ENCODE results near the gene ADPRHL1.

The ADPRHL1 gene

DNA sequence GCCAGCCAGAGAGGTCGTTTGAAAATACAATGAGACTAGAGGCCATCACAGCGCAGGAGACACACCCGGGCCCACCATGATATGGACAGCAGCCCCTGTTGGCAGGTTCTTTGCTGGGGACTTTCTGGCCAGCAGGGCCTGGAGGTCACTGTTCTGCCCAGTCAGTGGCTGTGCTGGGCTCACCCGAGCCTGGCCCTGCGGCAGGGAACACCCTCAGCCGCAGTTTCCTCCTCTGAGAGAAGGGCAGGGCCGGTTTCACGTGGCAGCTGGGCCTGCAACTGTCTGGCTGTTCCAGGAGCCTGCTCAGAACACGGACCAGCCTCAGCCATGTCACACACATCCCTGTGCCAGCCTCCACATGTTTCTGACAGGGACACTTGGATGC, 39.4 kb downstream of the ADPRHL1 start:
- Histone ChIP-seq H3K36me3 (ENCODE audit: control insufficient read depth, insufficient read depth, low read length) (no peaks in the 10 kb centered on the region), H3K9ac (ENCODE audit: low read depth, low read length) (no peak overlapping the region), H3K4me3 (ENCODE audit: low read depth, low read length) (no peak overlapping the region), H3K27ac (ENCODE audit: low read depth, low read length) (no peak overlapping the region), H3K4me1 (ENCODE audit: control insufficient read depth, insufficient read depth, low read length) (no peaks in the 10 kb centered on the region), H3K9me3 (ENCODE audit: control insufficient read depth, insufficient read depth, low read length) (no peaks in the 10 kb centered on the region), H3K27me3 (ENCODE audit: control insufficient read depth, insufficient read depth, low read length) (no peaks in the 10 kb centered on the region)

DNA sequence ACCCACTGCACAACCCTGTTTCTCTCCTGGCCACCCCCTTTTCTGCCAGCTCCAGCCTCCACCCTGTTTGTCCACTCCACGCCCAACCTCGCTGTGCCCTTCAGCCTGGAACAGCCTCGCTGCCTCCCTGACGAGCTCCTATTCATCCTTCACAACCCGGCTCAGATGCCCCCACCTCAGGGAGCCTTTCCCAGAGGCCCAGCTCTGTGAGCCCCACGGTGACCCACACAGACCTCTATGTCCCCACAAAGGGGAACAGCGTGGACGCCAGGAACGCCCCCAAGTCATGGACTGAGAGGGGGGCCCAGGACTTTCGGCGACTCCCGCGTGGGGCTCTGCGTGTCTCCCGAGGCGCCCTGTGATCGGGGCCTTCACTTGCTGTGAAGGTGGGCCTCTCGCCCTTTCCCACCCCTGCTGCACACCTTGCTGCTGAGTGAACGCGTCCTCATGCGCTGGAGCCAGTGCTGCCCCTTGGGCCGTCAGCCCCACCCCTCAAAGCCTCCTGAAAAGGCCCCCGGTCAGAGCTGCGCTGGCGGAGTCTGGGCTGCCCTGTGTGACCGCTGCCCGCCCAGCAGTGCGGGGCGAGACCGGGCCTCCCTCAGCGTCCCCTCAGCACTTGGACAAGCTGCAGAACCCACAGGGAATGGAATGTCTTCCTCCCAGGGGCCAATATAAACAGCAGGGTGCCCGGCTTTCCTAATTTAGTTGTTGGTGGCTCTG, 40.0 kb downstream of the ADPRHL1 start:
- Histone ChIP-seq H3K9ac (ENCODE audit: low read depth, low read length) (no peak overlapping the region), H3K27me3 (ENCODE audit: control insufficient read depth, insufficient read depth, low read length) (no peaks in the 10 kb centered on the region), H3K9me3 (ENCODE audit: control insufficient read depth, insufficient read depth, low read length) (no peaks in the 10 kb centered on the region), H3K36me3 (ENCODE audit: control insufficient read depth, insufficient read depth, low read length) (no peaks in the 10 kb centered on the region), H3K4me3 (ENCODE audit: low read depth, low read length) (no peak overlapping the region), H3K27ac (ENCODE audit: low read depth, low read length) (no peak overlapping the region), H3K4me1 (ENCODE audit: control insufficient read depth, insufficient read depth, low read length) (no peaks in the 10 kb centered on the region)

DNA sequence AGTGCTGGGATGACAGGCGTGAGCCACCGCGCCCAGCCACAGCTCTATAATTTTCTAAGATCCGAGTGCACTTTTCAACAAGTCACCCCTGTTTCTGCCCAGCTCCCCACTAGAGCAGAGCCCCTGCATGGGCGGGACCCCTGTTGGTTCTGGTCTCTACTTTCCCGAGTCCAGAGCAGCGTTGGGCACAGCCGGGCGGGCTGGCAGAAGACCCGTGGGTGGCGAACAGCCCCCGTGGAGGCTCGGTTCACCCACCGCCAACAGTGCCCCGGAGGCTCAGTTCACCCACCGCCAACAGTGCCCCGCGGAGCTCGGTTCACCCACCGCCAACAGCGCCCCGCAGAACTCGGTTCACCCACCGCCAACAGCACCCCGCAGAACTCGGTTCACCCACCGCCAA, 40.8 kb downstream of the ADPRHL1 start:
- Histone ChIP-seq H3K27ac (ENCODE audit: low read depth, low read length) (no peak overlapping the region), H3K9me3 (ENCODE audit: control insufficient read depth, insufficient read depth, low read length) (no peaks in the 10 kb centered on the region), H3K36me3 (ENCODE audit: control insufficient read depth, insufficient read depth, low read length) (no peaks in the 10 kb centered on the region), H3K9ac (ENCODE audit: low read depth, low read length) (no peak overlapping the region), H3K27me3 (ENCODE audit: control insufficient read depth, insufficient read depth, low read length) (no peaks in the 10 kb centered on the region), H3K4me1 (ENCODE audit: control insufficient read depth, insufficient read depth, low read length) (no peaks in the 10 kb centered on the region), H3K4me3 (ENCODE audit: low read depth, low read length) (no peak overlapping the region)

DNA sequence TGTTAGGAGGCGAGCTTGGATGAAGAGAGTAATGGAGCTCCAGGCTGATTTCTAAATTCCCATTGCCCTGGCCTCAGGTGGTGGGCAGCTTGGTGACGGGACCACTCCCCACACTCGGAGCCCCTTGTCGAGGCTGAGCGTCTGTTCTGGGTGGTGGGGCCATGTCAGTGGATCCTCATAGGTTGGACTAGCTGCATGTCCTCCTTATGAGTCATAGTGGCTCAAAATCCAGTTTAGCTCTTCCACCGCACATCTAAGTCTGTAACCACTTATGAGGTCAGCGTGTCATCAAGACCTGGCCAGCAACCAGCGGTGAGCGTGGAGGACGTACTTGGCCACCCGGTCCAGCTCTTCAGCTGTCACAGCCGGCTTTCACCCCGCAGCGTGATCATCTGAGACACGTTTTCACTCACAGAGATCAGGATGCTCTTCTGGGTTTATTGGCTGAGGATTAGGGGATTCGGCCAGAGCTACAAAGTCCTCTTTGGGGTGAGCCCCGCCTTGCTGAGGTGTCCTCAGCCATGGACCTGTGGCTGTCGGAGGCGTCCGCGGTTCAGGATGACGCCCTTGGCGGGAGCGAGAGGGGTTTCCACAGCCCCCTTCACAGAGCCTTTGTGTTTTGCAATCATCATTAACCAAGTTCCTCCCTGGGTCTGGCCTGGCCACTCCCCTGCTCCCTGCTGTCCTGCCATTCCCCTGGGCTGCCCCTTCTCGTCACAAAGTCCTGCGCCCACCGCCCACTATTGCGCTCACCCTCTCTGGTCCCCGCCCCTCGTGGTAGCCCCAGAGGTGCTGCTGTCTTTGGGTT, 41.9 kb downstream of the ADPRHL1 start:
- Histone ChIP-seq H3K36me3 (ENCODE audit: control insufficient read depth, insufficient read depth, low read length) (no peaks in the 10 kb centered on the region), H3K9me3 (ENCODE audit: control insufficient read depth, insufficient read depth, low read length) (no peaks in the 10 kb centered on the region), H3K9ac (ENCODE audit: low read depth, low read length) (no peak overlapping the region), H3K27ac (ENCODE audit: low read depth, low read length) (no peak overlapping the region), H3K27me3 (ENCODE audit: control insufficient read depth, insufficient read depth, low read length) (no peaks in the 10 kb centered on the region), H3K4me1 (ENCODE audit: control insufficient read depth, insufficient read depth, low read length) (no peaks in the 10 kb centered on the region), H3K4me3 (ENCODE audit: low read depth, low read length) (no peak overlapping the region)

DNA sequence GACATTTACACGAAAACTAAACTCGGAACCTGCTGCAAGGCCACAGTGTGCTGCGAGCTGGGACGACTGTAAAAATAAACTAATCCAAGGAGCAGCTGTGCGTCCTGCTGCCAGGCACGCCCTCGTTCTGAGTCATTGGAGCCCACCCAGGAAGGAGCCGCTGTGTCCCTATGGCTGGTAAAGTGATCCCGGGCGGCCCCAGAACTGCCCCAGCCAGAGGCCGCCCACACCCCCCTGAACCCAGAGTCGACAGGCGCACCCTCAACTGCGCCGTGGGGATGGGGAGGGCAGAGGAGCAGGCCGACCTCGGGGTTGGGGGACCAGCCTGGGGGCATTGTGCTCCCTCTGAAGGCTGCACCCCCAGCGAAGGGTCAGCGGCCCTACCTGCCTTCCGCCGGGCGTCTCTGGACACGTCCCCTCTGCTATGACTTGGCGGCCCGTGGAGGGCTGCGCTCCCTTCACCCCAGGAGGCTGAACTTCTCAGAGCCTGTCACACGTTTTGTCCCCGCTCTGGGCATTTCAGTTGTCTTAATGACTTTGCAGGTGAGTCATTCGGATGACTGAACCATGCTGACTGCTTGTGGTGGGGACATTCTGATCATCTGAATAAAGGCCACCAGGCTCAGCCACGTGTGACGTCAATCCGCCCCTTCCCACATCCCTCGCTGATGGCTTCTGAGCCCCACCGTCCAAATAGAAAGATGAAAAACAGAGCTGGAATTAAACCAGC, 42.7 kb downstream of the ADPRHL1 start:
- Histone ChIP-seq H3K9me3 (ENCODE audit: control insufficient read depth, insufficient read depth, low read length) (no peaks in the 10 kb centered on the region), H3K9ac (ENCODE audit: low read depth, low read length) (no peak overlapping the region), H3K4me3 (ENCODE audit: low read depth, low read length) (no peak overlapping the region), H3K4me1 (ENCODE audit: control insufficient read depth, insufficient read depth, low read length) (no peaks in the 10 kb centered on the region), H3K36me3 (ENCODE audit: control insufficient read depth, insufficient read depth, low read length) (no peaks in the 10 kb centered on the region), H3K27me3 (ENCODE audit: control insufficient read depth, insufficient read depth, low read length) (no peaks in the 10 kb centered on the region), H3K27ac (ENCODE audit: low read depth, low read length) (no peak overlapping the region)

DNA sequence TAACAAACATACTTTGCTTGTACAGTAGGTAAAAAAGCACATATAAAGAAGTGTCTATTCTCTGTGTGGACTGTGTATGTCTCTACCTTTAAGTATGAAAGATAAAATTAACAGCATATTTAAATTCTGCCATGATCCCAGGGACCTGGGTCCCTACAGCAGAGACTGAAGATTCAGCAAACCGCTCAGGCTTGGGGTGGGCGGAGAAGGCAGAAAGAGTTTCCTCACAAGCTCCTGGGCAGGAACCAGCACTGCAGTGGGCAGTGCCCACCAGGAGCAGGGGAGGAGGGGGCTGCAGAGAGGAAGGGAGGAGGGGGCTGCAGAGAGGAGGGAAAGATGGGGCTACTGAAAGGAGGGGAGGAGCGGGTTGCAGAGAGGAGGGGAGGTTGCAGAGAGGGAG, 44.7 kb downstream of the ADPRHL1 start:
- Histone ChIP-seq H3K36me3 (ENCODE audit: control insufficient read depth, insufficient read depth, low read length) (no peaks in the 10 kb centered on the region), H3K9ac (ENCODE audit: low read depth, low read length) (no peak overlapping the region), H3K27me3 (ENCODE audit: control insufficient read depth, insufficient read depth, low read length) (no peaks in the 10 kb centered on the region), H3K27ac (ENCODE audit: low read depth, low read length) (no peak overlapping the region), H3K4me1 (ENCODE audit: control insufficient read depth, insufficient read depth, low read length) (no peaks in the 10 kb centered on the region), H3K4me3 (ENCODE audit: low read depth, low read length) (no peak overlapping the region), H3K9me3 (ENCODE audit: control insufficient read depth, insufficient read depth, low read length) (no peaks in the 10 kb centered on the region)

DNA sequence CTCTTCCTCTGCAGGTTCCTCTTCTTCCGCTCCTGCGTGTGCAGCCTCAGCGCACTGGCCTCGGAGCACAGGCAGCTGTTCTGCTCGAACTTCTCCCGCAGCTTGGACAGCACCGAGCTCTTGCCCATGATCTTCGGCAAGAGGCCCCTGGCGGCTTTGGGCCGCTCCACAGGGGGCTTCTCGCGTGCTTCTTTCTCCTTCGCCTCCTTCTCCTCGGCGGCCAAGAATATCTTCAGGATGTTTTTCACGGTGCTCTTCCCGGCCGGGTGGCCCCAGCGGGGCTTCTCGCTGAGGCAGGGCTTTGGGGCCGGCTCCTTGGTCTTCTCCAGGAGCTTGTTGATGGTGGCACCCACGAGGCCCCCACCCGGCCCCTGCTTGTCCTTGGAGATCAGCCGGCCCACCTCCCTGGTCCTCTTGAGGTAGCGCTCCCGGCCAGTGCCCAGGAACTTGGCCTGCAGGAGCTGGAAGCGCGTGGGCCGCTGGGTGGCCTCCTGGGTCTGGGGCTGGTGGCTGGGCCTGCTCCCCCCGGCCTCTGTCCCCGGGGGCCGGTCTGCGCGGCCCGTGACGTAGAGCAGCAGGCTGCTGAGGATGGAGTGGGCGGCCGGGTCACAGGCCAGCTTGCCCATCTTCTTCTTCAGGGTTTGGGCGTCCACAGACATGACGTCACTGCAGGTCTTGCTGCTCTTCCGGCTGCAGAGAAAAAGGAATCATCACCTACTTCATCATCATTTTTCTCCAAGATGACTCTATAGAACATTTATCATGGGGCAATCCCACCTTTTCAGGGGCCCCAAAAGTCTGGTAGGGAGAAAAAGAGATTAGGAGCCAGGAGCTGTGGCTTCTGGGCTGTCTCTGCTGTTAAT, 45.5 kb downstream of the ADPRHL1 start:
- no peak overlapping the region for H3K4me3 ChIP-seq (ENCODE audit: low read depth, low read length)
- H3K27me3 ChIP-seq (ENCODE audit: control insufficient read depth, insufficient read depth, low read length) = no peaks in the 10 kb centered on the region
- no peak overlapping the region for H3K9ac ChIP-seq (ENCODE audit: low read depth, low read length)
- no peak overlapping the region for H3K27ac ChIP-seq (ENCODE audit: low read depth, low read length)
- H3K9me3 ChIP-seq (ENCODE audit: control insufficient read depth, insufficient read depth, low read length) = no peaks in the 10 kb centered on the region
- H3K36me3 ChIP-seq (ENCODE audit: control insufficient read depth, insufficient read depth, low read length) = no peaks in the 10 kb centered on the region
- H3K4me1 ChIP-seq (ENCODE audit: control insufficient read depth, insufficient read depth, low read length) = no peaks in the 10 kb centered on the region

DNA sequence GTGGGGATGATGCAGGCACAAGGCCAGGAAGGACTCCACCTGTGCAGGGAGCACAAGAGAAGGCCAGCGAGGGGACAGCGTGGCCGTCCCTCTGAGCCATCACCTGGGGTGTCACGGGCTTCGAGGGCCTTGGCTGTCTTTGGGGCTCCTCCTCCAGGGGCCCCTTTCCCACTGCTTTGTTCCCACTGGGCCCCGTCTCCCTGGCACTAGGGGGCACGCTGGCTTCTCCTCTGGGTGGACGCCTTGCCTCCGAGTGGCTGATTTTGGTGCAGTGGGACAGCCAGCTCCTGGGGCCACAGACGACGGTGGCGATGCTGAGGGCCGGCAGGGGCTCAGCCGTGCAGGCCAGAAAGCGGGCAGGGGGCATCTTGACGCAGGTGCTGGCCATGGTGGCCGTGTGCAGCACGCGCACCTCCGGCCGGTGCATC, 46.2 kb downstream of the ADPRHL1 start:
- H3K4me3 ChIP-seq (ENCODE audit: low read depth, low read length) = no peak overlapping the region
- H3K36me3 ChIP-seq (ENCODE audit: control insufficient read depth, insufficient read depth, low read length) = no peaks in the 10 kb centered on the region
- no peaks in the 10 kb centered on the region for H3K9me3 ChIP-seq (ENCODE audit: control insufficient read depth, insufficient read depth, low read length)
- H3K4me1 ChIP-seq (ENCODE audit: control insufficient read depth, insufficient read depth, low read length) = no peaks in the 10 kb centered on the region
- no peaks in the 10 kb centered on the region for H3K27me3 ChIP-seq (ENCODE audit: control insufficient read depth, insufficient read depth, low read length)
- no peak overlapping the region for H3K9ac ChIP-seq (ENCODE audit: low read depth, low read length)
- H3K27ac ChIP-seq (ENCODE audit: low read depth, low read length) = no peak overlapping the region

DNA sequence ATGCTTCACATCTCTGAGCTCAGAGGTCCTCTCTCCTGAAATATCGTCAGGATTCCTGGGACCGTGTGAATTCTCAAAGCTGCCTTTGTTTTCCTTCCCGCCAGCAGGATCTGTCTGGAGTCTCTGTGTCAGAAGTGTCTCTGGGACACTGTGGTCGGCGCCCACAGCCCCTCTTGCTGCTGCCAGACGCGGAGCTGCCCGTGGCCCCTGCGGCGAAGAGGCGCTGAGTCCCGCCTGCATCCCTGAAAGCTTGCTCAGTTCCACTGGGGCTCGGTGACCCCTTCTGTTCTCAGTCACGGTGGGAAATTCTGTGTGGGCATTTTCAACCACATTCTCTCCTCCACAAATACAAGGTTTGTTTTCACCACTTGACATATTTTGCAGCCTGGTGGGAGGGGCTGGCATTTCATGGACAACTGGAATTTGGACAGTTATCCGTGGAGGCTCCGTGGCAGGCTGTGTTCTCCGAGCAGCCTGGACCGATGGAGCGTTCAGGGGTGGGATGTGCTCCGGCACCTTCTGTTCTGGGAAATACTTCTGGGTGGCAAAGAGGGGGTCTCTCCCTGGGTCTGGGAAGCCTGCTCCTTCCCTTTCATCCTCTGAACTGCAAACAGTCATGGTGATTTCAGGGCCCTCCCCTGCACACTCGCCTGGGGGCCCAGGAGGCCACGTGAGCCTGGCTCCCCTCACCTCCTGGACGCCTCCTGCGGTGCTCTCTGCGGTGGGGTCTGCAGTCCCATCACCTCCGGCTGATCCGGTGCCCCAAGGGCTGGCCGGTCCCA, 46.8 kb downstream of the ADPRHL1 start:
- Histone ChIP-seq H3K9me3 (ENCODE audit: control insufficient read depth, insufficient read depth, low read length) (no peaks in the 10 kb centered on the region), H3K4me3 (ENCODE audit: low read depth, low read length) (no peak overlapping the region), H3K36me3 (ENCODE audit: control insufficient read depth, insufficient read depth, low read length) (no peaks in the 10 kb centered on the region), H3K4me1 (ENCODE audit: control insufficient read depth, insufficient read depth, low read length) (no peaks in the 10 kb centered on the region), H3K27ac (ENCODE audit: low read depth, low read length) (no peak overlapping the region), H3K9ac (ENCODE audit: low read depth, low read length) (no peak overlapping the region), H3K27me3 (ENCODE audit: control insufficient read depth, insufficient read depth, low read length) (no peaks in the 10 kb centered on the region)

All from HUES48 (cell line).